ENCODE data around the gene HIF3A.

- TF ChIP-seq YY1 (IDR thresholded peaks at IDR 0.05; ENCODE audit: insufficient read depth, insufficient read length): no peak
- TF ChIP-seq ZNF274 (IDR thresholded peaks at IDR 0.05; ENCODE audit: low read depth, low read length): no peak
These were observed 6.9 kb upstream of the HIF3A start for GRCh38 chr19:46289724-46290619.
